ENCODE measurements around the gene C19orf12. TPM values are rescaled to one million over a fixed set of nuclear protein-coding genes. Genes with fewer than 3 reads are reported as not detected.

Gene C19orf12
- total RNA-seq, 4 donors from 2014 or later, result 27.0 to 52.9 (median 38.9) TPM

DNA sequence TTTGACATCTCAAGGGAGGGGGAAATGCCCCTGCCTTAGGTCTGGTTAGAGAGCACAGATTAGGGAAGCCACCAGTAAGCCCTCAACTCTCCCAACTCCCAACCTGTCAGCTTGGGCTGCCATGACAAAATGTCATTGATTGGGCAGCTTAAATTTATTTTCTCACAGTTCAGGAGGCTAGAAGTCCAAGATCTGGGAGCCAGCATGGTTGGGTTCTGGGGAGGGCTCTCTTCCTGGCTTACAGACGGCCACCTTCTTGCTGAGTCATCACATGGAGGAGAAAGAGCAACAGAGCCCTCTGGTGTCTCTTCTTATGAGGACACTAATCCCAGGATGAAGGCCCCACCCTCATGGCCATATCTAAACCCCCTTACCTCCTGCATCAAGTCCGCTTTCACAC is 24.2 kb downstream of the C19orf12 start:
- Histone ChIP-seq H3K36me3 (no peaks in the 10 kb centered on the region), H3K9me3 (peaks cover 0 to 12% (median 3%) of the 10 kb centered on the region in 4 donors), H3K27ac (replicated peaks in 1 of 4) (no peak overlapping the region), H3K4me3 (no peak overlapping the region), H3K4me1 (peaks cover 0 to 43% (median 29%) of the 10 kb centered on the region in 4 donors), H3K27me3 (no peaks in the 10 kb centered on the region)
- TF ChIP-seq, protein P1, sequence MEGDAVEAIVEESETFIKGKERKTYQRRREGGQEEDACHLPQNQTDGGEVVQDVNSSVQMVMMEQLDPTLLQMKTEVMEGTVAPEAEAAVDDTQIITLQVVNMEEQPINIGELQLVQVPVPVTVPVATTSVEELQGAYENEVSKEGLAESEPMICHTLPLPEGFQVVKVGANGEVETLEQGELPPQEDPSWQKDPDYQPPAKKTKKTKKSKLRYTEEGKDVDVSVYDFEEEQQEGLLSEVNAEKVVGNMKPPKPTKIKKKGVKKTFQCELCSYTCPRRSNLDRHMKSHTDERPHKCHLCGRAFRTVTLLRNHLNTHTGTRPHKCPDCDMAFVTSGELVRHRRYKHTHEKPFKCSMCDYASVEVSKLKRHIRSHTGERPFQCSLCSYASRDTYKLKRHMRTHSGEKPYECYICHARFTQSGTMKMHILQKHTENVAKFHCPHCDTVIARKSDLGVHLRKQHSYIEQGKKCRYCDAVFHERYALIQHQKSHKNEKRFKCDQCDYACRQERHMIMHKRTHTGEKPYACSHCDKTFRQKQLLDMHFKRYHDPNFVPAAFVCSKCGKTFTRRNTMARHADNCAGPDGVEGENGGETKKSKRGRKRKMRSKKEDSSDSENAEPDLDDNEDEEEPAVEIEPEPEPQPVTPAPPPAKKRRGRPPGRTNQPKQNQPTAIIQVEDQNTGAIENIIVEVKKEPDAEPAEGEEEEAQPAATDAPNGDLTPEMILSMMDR (IDR thresholded peaks at IDR 0.05), result peak; percentile 28 to 45 (median 33)
- no peak for TF ChIP-seq POLR2AphosphoS5 (IDR thresholded peaks at IDR 0.05)
- 52% methylated on average over 2 of the region's 2 CpGs for WGBS
- intact Hi-C loops (cut with DNase I), result loop anchor here (1.0 kb wide), 1 partner anchor 81 kb away; no protein-coding TSS in a partner anchor
- DNase-seq (ENCODE audit: extremely low spot score), result no peak

- intact Hi-C loops (cut with DNase I), result no loop called here
- TF ChIP-seq POLR2AphosphoS5 (IDR thresholded peaks at IDR 0.05) (no peak), POLR2A (IDR thresholded peaks at IDR 0.05; ENCODE audit: low read depth) (no peak), EP300 (IDR thresholded peaks at IDR 0.05) (no peak)
- TF ChIP-seq, protein P1 (IDR thresholded peaks at IDR 0.05), result no peak
- no peaks in the 10 kb centered on the region for H3K27me3 ChIP-seq
- H3K4me1 ChIP-seq, result peaks cover 0 to 37% (median 20%) of the 10 kb centered on the region in 4 donors
- no peaks in the 10 kb centered on the region for H3K36me3 ChIP-seq
- H3K4me3 ChIP-seq, result no peak overlapping the region
- WGBS, result 72% methylated on average over 18 of the region's 18 CpGs
- DNase-seq (ENCODE audit: extremely low spot score), result no peak
- H3K27ac ChIP-seq (replicated peaks in 1 of 4), result no peak overlapping the region
- peaks cover 0 to 12% (median 3%) of the 10 kb centered on the region in 4 donors for H3K9me3 ChIP-seq
Observed at GRCh38 chr19:29687897-29688728, 26.9 kb downstream of the C19orf12 start.

DNA sequence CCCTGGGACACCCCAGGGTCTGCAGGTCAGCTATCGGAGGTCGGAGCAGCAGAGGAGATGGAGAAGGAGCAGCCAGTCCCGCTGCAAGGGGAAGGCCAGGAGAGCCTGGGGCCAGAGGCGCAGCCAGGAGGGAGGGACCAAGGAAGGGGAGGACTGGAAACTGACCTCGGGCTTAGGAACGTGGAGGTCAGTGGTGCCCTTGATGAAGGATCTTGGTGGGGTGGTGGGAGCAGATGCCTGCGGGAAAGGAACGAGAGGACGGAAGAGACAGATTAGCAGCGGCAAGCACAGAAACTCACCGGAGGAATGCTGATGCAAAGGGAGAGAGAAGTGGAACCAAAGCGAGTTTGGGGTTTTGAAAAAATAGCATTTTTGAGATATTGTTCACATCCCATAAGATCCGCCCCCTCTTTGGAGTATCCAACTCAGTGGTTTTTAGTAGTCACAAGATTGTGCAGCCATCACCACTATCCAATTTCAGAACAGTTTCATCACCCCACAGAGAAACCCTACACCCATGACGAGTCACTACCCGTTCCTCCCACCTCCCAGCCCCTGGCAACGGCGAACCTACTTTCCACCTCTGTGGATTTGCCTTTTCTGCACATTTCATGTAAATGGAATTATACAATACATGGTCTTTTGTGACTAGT is 27.7 kb downstream of the C19orf12 start:
- H3K9me3 ChIP-seq, result peaks cover 0 to 12% (median 3%) of the 10 kb centered on the region in 4 donors
- 71% methylated on average over 17 of the region's 17 CpGs for WGBS
- no peaks in the 10 kb centered on the region for H3K27me3 ChIP-seq
- intact Hi-C loops (cut with DNase I), result no loop called here
- no peak for DNase-seq (ENCODE audit: extremely low spot score)
- peak; percentile 6 to 19 for TF ChIP-seq POLR2AphosphoS5 (IDR thresholded peaks at IDR 0.05)
- no peak for TF ChIP-seq EP300 (IDR thresholded peaks at IDR 0.05)
- H3K4me3 ChIP-seq, result peak overlapping the region in 1 of 4 donors; percentile 8
- H3K4me1 ChIP-seq, result peaks cover 4 to 42% (median 22%) of the 10 kb centered on the region in 4 donors
- H3K27ac ChIP-seq (replicated peaks in 1 of 4), result peak overlapping the region; percentile 19 to 39 (median 25)
- H3K36me3 ChIP-seq, result no peaks in the 10 kb centered on the region

GRCh38 chr19:29686285-29686805 is 28.7 kb downstream of the C19orf12 start:
- Histone ChIP-seq H3K4me1 (peaks cover 14 to 53% (median 32%) of the 10 kb centered on the region in 4 donors), H3K4me3 (no peak overlapping the region), H3K36me3 (no peaks in the 10 kb centered on the region), H3K27ac (replicated peaks in 1 of 4) (peak overlapping the region in 1 of 4 donors; percentile 22), H3K27me3 (no peaks in the 10 kb centered on the region), H3K9me3 (peaks cover 0 to 12% (median 3%) of the 10 kb centered on the region in 4 donors)
- DNase-seq (ENCODE audit: extremely low spot score), result no peak
- TF ChIP-seq EP300 (IDR thresholded peaks at IDR 0.05) (no peak), POLR2AphosphoS5 (IDR thresholded peaks at IDR 0.05) (no peak), POLR2A (IDR thresholded peaks at IDR 0.05; ENCODE audit: low read depth) (no peak)
- TF ChIP-seq, protein P1 (IDR thresholded peaks at IDR 0.05), result no peak
- WGBS, result 89% methylated on average over 8 of the region's 8 CpGs
- intact Hi-C loops (cut with DNase I), result no loop called here

DNA sequence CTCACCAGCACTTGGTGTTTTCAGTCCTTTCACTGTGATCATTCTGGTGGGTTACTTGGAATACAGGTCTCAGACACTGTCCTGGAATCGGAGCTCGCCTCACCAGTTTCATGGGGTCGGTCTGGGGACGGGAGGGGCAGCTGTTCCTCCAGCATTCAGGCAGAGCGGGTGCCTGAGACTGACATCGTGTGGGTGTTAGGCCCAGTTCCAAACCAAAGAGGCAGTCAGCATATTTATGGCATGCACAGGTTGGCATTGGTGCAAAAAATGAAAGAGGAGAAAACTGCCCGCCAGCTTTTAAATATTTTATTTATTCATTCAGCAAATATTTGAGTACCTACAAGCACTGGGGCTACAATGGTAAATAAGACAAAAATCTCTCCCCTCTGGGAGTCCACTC is 29.7 kb downstream of the C19orf12 start:
- Histone ChIP-seq H3K4me3 (no peak overlapping the region), H3K4me1 (peaks cover 25 to 63% (median 42%) of the 10 kb centered on the region in 4 donors), H3K27me3 (no peaks in the 10 kb centered on the region), H3K27ac (replicated peaks in 1 of 4) (no peak overlapping the region), H3K9me3 (peaks cover 0 to 5% (median 0%) of the 10 kb centered on the region in 4 donors), H3K36me3 (no peaks in the 10 kb centered on the region)
- DNase-seq (ENCODE audit: extremely low spot score), result no peak
- intact Hi-C loops (cut with DNase I), result no loop called here
- WGBS, result 78% methylated on average over 7 of the region's 7 CpGs
- TF ChIP-seq POLR2AphosphoS5 (IDR thresholded peaks at IDR 0.05), result no peak

Data from esophagus muscularis mucosa (tissue), 4 donors.